ENCODE measurements around the gene MUL1. TPM values are rescaled to one million over a fixed set of nuclear protein-coding genes. Genes with fewer than 3 reads are reported as not detected.
A peak's percentile ranks its signal among the peaks of the same experiment; 100 is the strongest.

The MUL1 gene
- total and polyA plus RNA-seq, 9 of the 15 experiments (the other 6 are each of a cell fraction or from before 2014, with no cell fraction given), result 10.4 to 32.9 (median 19.3) TPM

GRCh38 chr1:20534659-20535417, 26.9 kb upstream of the MUL1 start:
- H3K4me2 ChIP-seq (ENCODE audit: insufficient read depth, low read length), result no peak overlapping the region
- WGBS (ENCODE audit: insufficient coverage, low coverage, missing lambda C conversion rate), result 2% methylated on average over 12 of the region's 12 CpGs
- no peak overlapping the region for H3K4me3 ChIP-seq
- no peaks in the 10 kb centered on the region for H3K9me3 ChIP-seq (replicated peaks; ENCODE audit: control insufficient read depth, insufficient read depth, low read depth, low read length)
- no TSS peak for BruUV-seq (replicated peaks)
- ChIA-PET CTCF (ENCODE audit: low intra/inter-chr PET ratio) (no interaction called here), POLR2A (interaction anchor here (0.6 to 1.2 kb wide), 5 partner anchors 8 to 99 kb away, joined by 3 to 5 read pairs (median 3); no protein-coding TSS in a partner anchor)
- TF ChIP-seq ESRRA (IDR thresholded peaks at IDR 0.05; ENCODE audit: borderline replicate concordance, low read depth) (peak; percentile 44; the same call in 1 of the 2 replicates), ZNF778 (CRISPR knock-in tag; IDR thresholded peaks at IDR 0.05) (no peak)
- ATAC-seq (no peak), FAIRE-seq (no peak), DNase-seq (ENCODE audit: extremely low read depth in 1 of 4, low spot score in 3 of 4) (no peak)
- H3K27me3 ChIP-seq (ENCODE audit: control insufficient read depth in 2 of 2, insufficient read depth in 2 of 2, low read length in 2 of 2), result peaks cover 28 to 67% of the 10 kb centered on the region in 2 experiments
- H3K4me1 ChIP-seq (replicated peaks in 1 of 2; ENCODE audit: control insufficient read depth in 2 of 2, insufficient read depth in 2 of 2, low read length in 2 of 2), result no peaks in the 10 kb centered on the region; a peak in 1 of 5 replicates
- no peaks in the 10 kb centered on the region for H3K79me2 ChIP-seq (ENCODE audit: control insufficient read depth, insufficient read depth, low read length)
- no peaks in the 10 kb centered on the region; the same call in 1 of the 2 replicates for H4K20me1 ChIP-seq (replicated peaks; ENCODE audit: control insufficient read depth, insufficient read depth, low read length)
- no peak overlapping the region for H3K9ac ChIP-seq (ENCODE audit: insufficient read depth in 1 of 2, low read depth in 2 of 2, low read length in 2 of 2)
- no peaks in the 10 kb centered on the region for H3K36me3 ChIP-seq (ENCODE audit: control insufficient read depth, insufficient read depth, low read length)
- H3K9me1 ChIP-seq (ENCODE audit: control insufficient read depth, insufficient read depth, low read length), result no peaks in the 10 kb centered on the region
- H3K27ac ChIP-seq (ENCODE audit: extremely low read depth, low read depth, low read length), result no peak overlapping the region
- intact Hi-C loops (cut with micrococcal nuclease) (no loop called here), in situ Hi-C loops (cut with MboI) (no loop called here)
- H2AFZ ChIP-seq (ENCODE audit: low read depth, low read length), result no peak overlapping the region

- intact Hi-C loops (cut with micrococcal nuclease), result no loop called here
- Histone ChIP-seq H3K4me3 (no peak overlapping the region), H3K4me1 (replicated peaks in 1 of 2; ENCODE audit: control insufficient read depth in 2 of 2, insufficient read depth in 2 of 2, low read length in 2 of 2) (no peaks in the 10 kb centered on the region; a peak in 1 of 5 replicates), H3K36me3 (ENCODE audit: control insufficient read depth, insufficient read depth, low read length) (no peaks in the 10 kb centered on the region), H2AFZ (ENCODE audit: low read depth, low read length) (no peak overlapping the region), H3K9me3 (replicated peaks; ENCODE audit: control insufficient read depth, insufficient read depth, low read depth, low read length) (no peaks in the 10 kb centered on the region), H3K9ac (ENCODE audit: insufficient read depth in 1 of 2, low read depth in 2 of 2, low read length in 2 of 2) (no peak overlapping the region), H3K79me2 (ENCODE audit: control insufficient read depth, insufficient read depth, low read length) (no peaks in the 10 kb centered on the region), H4K20me1 (replicated peaks; ENCODE audit: control insufficient read depth, insufficient read depth, low read length) (no peaks in the 10 kb centered on the region; the same call in 1 of the 2 replicates), H3K9me1 (ENCODE audit: control insufficient read depth, insufficient read depth, low read length) (no peaks in the 10 kb centered on the region), H3K27ac (ENCODE audit: extremely low read depth, low read depth, low read length) (no peak overlapping the region), H3K4me2 (ENCODE audit: insufficient read depth, low read length) (no peak overlapping the region), H3K27me3 (ENCODE audit: control insufficient read depth in 2 of 2, insufficient read depth in 2 of 2, low read length in 2 of 2) (peaks cover 31 to 75% of the 10 kb centered on the region in 2 experiments)
- DNase-seq (ENCODE audit: extremely low read depth in 1 of 4, low spot score in 3 of 4), result no peak
- in situ Hi-C loops (cut with MboI), result no loop called here
- ChIA-PET CTCF (ENCODE audit: low intra/inter-chr PET ratio) (no interaction called here), POLR2A (interaction anchor here (0.7 to 1.2 kb wide), 2 partner anchors 9 to 101 kb away, joined by 3 read pairs; no protein-coding TSS in a partner anchor)
- 3% methylated on average over 4 of the region's 4 CpGs for WGBS (ENCODE audit: insufficient coverage, low coverage, missing lambda C conversion rate)
- no peak for ATAC-seq
- BruUV-seq (replicated peaks), result no TSS peak
- no peak for FAIRE-seq
- TF ChIP-seq ZC3H11A (IDR thresholded peaks at IDR 0.05; ENCODE audit: low read depth, low read length), result no peak
- TF ChIP-seq FOXA3 (CRISPR knock-in tag; conservative IDR thresholded peaks at IDR 0.05 in 1 of 2, IDR thresholded peaks at IDR 0.05 in 1 of 2), result peak in 1 of 2 experiments; percentile 53; a peak in 1 of 4 replicates
These were observed 25.7 kb upstream of the MUL1 start for GRCh38 chr1:20533635-20534034.
